Measurements from ENCODE around the gene NGFR.

- TF ChIP-seq CTCF (IDR thresholded peaks at IDR 0.05; ENCODE audit: low read depth, low read length, poor library complexity, severe bottlenecking), result no peak
- no peak for TF ChIP-seq EZH2phosphoT487 (IDR thresholded peaks at IDR 0.05; ENCODE audit: borderline replicate concordance, low read length)
Observed at GRCh38 chr17:49466436-49466835, 28.7 kb upstream of the NGFR start.
